K562 (cell line): ENCODE data around the gene ZBTB49. TPM values are rescaled to one million over a fixed set of nuclear protein-coding genes. Genes with fewer than 3 reads are reported as not detected.

Experiments used
- ARID3A ChIP-seq: IDR thresholded peaks from 2 replicates; pipeline ENCODE4 v1.6.1; 2012; ENCODE audit warnings: low read depth, low read length, improper control_type of control experiment, borderline replicate concordance
- DIDO1 ChIP-seq: fragments of 450-650 bp; IDR thresholded peaks from 2 replicates; pipeline ENCODE4 v1.6.1; 2016; ENCODE audit warnings: low read depth, missing biosample characterization, missing genetic modification characterization
- E2F5 ChIP-seq: sonication (generic); formaldehyde crosslinking; IDR thresholded peaks from 2 replicates; pipeline ENCODE4 v1.8.0; 2022; ENCODE audit warnings: mild to moderate bottlenecking, missing genetic modification reagents
- FOXA1 ChIP-seq: fragments of 450-650 bp; IDR thresholded peaks from 2 replicates; pipeline ENCODE4 v1.6.1; 2016; ENCODE audit warnings: mild to moderate bottlenecking, borderline replicate concordance
- GTF2A2 ChIP-seq: IDR thresholded peaks from 2 replicates; pipeline ENCODE4 v1.6.1; 2016; ENCODE audit warnings: mild to moderate bottlenecking, missing genetic modification characterization, missing compliant biosample characterization
- HNRNPL ChIP-seq: fragments of 200-400 bp; formaldehyde crosslinking; IDR thresholded peaks from 2 replicates; pipeline ENCODE4 v1.6.1; 2017; ENCODE audit warnings: low read depth, mild to moderate bottlenecking, low read length
- LARP7 ChIP-seq: fragments of 450-650 bp; IDR thresholded peaks from 2 replicates; pipeline ENCODE4 v1.6.1; 2016
- LEF1 ChIP-seq: fragments of 450-650 bp; IDR thresholded peaks from 2 replicates; pipeline ENCODE4 v1.6.1; 2016; ENCODE audit warnings: mild to moderate bottlenecking
- MAFG ChIP-seq: fragments of 450-650 bp; conservative IDR thresholded peaks from 2 replicates; pipeline ENCODE4 v1.6.1; 2016; ENCODE audit warnings: missing genetic modification characterization, missing compliant biosample characterization
- MECOM ChIP-seq: fragments of 250-450 bp; sonication (Bioruptor Pico); IDR thresholded peaks from 2 replicates; pipeline ENCODE4 v1.8.0; 2022; ENCODE audit warnings: inconsistent platforms
- POLR2A ChIP-seq: fragments of 450-650 bp; conservative IDR thresholded peaks from 2 replicates; pipeline ENCODE4 v1.6.1; 2016
- PREB ChIP-seq: sonication (generic); formaldehyde crosslinking; IDR thresholded peaks from 2 replicates; pipeline ENCODE4 v1.8.1; 2023; ENCODE audit warnings: mild to moderate bottlenecking, missing genetic modification reagents
- RBM22 ChIP-seq: fragments of 200-400 bp; formaldehyde crosslinking; IDR thresholded peaks from 2 replicates; pipeline ENCODE4 v1.6.1; 2018; ENCODE audit warnings: low read length, low read depth; ENCODE audit not compliant: poor library complexity, severe bottlenecking
- SAFB2 ChIP-seq: fragments of 200-400 bp; formaldehyde crosslinking; IDR thresholded peaks from 2 replicates; pipeline ENCODE4 v1.6.1; 2018; ENCODE audit warnings: borderline replicate concordance, low read length, low read depth, moderate library complexity; ENCODE audit not compliant: severe bottlenecking
- TBL1XR1 ChIP-seq, 2 experiments: IDR thresholded peaks; 2 replicates each; pipeline ENCODE4 v1.6.1; 2012; ENCODE audit warnings: improper control_type of control experiment in 2 of 2, low read length in 2 of 2, mild to moderate bottlenecking in 1 of 2
- USF2 ChIP-seq: sonication (generic); formaldehyde crosslinking; IDR thresholded peaks from 2 replicates; pipeline ENCODE4 v1.5.0; 2020; ENCODE audit warnings: missing genetic modification reagents
- ZBTB9 ChIP-seq: fragments of 450-650 bp; formaldehyde crosslinking; IDR thresholded peaks from 2 replicates; pipeline ENCODE4 v1.4.0; 2020; ENCODE audit warnings: mild to moderate bottlenecking, moderate library complexity
- ZNF518B ChIP-seq: fragments of 250-450 bp; sonication (Bioruptor Pico); IDR thresholded peaks from 2 replicates; pipeline ENCODE4 v1.5.0; 2021; ENCODE audit warnings: mild to moderate bottlenecking, moderate library complexity
- polyA plus RNA-seq, 8 experiments: library from polyadenylated mRNA; depleted of rRNA in 4 of 8; stranded (reverse) in 5 of 8; unstranded in 3 of 8; fragments of >200 nt; fragmentation: Nextera tagmentation in 2 of 8; fragmentation: Illumina TruSeq in 1 of 8; extraction: Ambion mirVana in 2 of 8; extraction: Trizol in 1 of 8; gene quantifications; 2 replicates each; pipeline versions ENCODE4 v1.2.1 to v1.2.3, GENCODE V29; 2011 to 2014; ENCODE audit warnings: inconsistent platforms in 1 of 8, missing spikeins in 1 of 8
- total RNA-seq, 7 experiments: library from RNA; depleted of rRNA in 6 of 7; stranded (reverse); fragments of >200 nt in 6 of 7; fragmentation: Illumina TruSeq in 2 of 7; extraction: Trizol in 2 of 7; gene quantifications; 2 replicates each; pipeline versions ENCODE4 v1.2.1 to v1.2.3, GENCODE V29; 2011 to 2021; ENCODE audit warnings: low replicate concordance in 1 of 7

ZBTB49 gene
- total and polyA plus RNA-seq, 9 of the 15 experiments (the other 6 are each of a cell fraction or from before 2014, with no cell fraction given): 0.49 to 8.0 (median 4.2) TPM

GRCh38 chr4:4327652-4328121, 37.6 kb downstream of the ZBTB49 start (continued):
- TF ChIP-seq E2F5 (CRISPR knock-in tag) (no peak), RBM22 (no peak), SAFB2 (no peak), LEF1 (no peak), MECOM (CRISPR knock-in tag) (no peak), PREB (no peak), ZBTB9 (no peak), TBL1XR1 (IDR thresholded peaks at IDR 0.05; ENCODE audit: low read length in 2 of 2) (no peak), ZNF518B (CRISPR knock-in tag) (no peak), MAFG (no peak), LARP7 (no peak), GTF2A2 (tag) (no peak), ARID3A (no peak), FOXA1 (no peak), POLR2A (peak; percentile 56; the same call in 1 of the 2 replicates), DIDO1 (tag) (no peak), HNRNPL (no peak), USF2 (CRISPR knock-in tag) (peak; percentile 34; the same call in 1 of the 2 replicates)
